HG03025 (cell line): ENCODE data around the gene SLC25A26.
"Not testable (repeated sequence)": the region's sequence is repeated elsewhere in the genome, so short reads cannot be mapped to it uniquely, and the experiment has no call there.

Source experiments
- ATAC-seq: cut with Tn5 transposase; IDR thresholded peaks from one replicate; pipeline ENCODE4 v1.9.1; 2021; ENCODE audit warnings: mild to moderate bottlenecking, moderate library complexity; ENCODE audit not compliant: unreplicated experiment, low FRiP score

Gene SLC25A26

DNA sequence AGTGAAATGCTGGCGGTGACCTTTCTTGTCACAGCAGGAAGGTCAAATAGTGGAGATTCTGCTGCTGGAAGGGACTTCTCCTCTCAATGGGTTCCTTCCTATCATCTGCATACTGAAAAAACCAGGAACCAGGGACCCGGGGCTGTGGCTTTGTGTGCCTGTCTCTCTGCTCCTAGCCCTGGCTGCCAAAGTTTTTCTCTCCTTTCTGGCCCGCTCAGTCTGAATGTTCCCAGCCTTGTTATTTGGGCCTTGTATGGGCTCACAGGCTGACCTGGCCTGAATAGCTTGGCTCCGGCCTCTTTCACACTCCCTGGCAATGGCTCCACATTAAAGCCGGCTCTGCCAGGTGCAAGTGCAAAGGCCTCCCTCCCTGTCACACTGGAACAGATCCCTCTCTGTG, 185.4 kb downstream of the SLC25A26 start:
- ATAC-seq: no peak

GRCh38 chr3:66406831-66407610, 186.2 kb downstream of the SLC25A26 start:
- ATAC-seq: no peak

DNA sequence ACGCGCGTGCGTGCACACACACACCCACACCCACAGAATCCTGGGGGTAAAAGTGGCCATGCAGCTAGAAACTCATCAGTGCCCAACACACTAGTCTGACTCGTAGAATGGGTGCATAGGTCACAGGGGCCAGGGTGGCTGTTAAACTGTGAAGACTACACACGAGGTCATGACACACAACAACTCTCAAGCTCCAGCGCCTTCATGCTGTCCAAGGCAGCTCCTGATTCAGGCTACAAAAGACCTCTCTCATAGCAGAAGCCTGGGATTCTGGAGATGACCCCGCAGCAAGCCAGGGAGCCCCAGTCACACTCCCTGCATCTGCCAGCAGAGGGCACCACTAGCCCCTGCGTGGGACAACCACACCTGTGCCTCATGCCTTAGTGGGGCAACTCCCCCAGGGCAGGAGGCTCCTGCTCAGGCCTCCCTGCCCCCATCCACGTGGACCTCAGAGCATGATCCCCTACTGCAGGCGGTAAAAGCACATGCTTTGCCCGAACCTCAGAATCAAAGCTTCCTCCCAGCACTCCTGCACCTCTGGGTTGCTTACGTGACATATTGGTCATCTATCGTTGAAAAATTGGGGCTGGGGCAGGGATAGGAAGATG, 186.9 kb downstream of the SLC25A26 start:
- ATAC-seq: no peak

- ATAC-seq: no peak
These were observed 189.3 kb downstream of the SLC25A26 start for GRCh38 chr3:66409771-66410754.

GRCh38 chr3:66410976-66411375, 190.2 kb downstream of the SLC25A26 start:
- ATAC-seq: no peak

GRCh38 chr3:66411474-66411873, 190.7 kb downstream of the SLC25A26 start:
- no peak for ATAC-seq

- no peak for ATAC-seq
These were observed 191.4 kb downstream of the SLC25A26 start for GRCh38 chr3:66411961-66412887.

DNA sequence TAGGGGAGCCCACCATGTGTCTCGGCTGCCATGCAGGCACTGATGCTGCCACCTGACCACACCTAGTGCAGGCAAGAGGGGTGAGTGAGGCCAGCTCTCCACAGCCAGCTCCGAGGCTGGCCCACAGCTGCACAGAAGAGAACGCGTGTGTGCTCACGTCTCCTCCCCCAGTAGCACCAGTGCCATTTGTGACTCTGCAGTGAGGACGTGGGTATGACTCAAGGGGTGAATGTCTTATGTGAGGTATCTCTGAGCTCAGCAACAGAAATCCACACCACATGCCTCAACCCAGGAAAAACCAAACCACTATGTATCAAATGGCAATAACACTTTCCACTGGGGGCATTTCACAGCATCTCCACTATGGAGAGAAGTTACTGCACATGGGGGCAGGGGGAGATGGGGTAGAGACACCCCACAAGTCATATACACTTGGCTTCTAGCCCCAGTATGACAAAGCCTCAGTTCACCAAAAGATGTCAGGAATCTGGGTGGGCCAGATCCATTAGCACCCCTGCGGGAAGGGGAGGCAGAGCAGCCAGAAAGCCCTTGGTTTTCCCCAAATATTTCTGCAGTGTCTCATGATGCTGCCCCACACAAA, 192.4 kb downstream of the SLC25A26 start:
- no peak for ATAC-seq

DNA sequence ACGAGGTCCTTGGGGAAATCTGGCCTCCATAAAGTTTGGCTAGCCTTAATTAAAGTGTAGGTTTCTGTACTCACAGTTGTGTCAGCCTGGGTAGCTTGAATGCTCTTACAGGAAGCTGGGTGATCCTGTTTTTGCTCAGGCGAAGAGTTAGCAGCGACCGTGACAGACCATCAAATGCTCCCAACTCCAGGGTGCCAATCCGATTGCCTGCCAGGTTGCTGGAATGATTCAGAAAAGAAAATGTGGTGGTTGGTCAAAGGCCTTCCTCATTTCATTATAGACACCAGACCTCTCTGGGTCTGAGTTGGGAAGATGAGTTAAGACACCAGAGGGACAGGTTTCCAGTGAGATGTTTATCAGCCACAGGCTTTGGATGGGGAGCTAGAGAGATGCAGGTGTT, 194.0 kb downstream of the SLC25A26 start:
- ATAC-seq: no peak

DNA sequence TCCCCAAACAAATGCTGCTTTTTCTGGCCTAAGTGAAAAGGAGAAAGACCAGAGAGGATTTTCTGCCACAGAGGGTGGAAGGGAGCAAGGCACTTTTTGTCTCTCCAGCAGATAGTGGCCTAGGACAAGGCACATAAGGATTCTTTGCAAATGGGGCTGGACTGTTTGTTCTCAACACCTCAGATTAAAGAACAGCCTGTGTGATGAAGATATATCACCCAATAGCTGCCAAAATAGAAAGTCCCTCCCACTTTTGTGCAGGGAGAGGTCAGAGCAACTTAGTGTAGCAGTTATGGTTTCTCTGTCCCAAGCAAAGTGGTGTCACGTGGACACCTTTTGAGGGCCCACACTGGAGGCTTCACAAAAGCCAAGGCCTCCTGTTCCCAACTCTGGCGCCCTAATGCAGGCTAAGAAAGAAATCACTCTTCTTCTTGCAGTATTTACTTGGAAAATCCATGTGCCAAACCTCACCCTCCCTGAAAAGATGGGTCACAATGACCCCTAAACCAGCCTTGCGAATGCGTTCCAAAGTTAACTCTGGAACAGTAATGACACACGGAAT, 195.1 kb downstream of the SLC25A26 start:
- no peak for ATAC-seq

DNA sequence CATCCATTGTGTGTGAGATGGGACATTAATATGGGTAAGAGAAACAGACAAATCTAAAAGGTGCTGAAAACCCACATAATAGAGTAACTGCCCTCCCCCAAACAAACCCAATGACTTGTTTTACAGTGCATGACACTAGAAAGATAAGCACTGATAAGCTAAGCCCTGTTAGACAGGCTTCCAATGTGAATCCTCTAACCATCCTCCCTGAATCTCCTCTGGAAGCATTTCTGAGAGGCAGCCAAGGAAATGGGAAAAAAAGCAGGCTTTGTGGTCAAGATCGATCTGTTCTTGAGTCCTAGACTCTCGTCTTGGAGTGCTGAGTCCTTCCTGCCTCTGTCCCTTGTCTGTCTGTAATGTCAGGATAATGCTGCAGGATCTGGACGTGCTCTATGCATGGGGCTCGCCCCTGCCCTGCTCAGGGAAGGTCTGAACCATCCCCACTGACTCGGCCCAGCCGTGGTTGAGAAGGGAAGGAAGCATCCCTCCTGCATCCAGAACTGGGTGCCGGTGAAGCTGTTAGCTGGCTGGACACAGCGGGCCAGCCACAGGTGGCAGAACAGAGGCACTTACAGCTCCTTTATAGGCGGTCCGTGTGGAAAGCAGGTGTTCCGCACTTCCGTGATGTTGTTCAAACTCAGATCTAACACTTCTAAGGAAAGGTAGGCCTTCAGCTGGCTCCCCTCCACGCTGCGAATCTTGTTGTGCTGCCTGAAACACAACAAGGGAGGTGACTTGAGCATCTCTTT, 195.9 kb downstream of the SLC25A26 start:
- no peak for ATAC-seq

GRCh38 chr3:66418475-66418931, 197.7 kb downstream of the SLC25A26 start:
- no peak for ATAC-seq

- ATAC-seq: no peak
These were observed 198.2 kb downstream of the SLC25A26 start for GRCh38 chr3:66419036-66419435.

DNA sequence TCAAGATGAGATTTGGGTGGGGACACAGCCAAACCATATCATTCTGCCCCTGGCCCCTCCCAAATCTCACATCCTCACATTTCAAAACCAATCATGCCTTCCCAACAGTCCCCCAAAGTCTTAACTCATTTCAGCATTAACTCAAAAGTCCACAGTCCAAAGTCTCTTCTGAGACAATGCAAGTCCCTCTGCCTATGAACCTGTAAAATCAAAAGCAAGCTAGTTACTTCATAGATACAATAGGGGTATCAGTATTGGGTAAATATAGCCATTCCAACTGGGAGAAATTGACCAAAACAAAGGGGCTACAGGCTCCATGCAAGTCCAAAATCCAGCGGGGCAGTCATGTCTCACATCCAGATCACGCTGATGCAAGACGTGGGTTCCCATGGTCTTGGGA, 200.3 kb downstream of the SLC25A26 start:
- not testable (repeated sequence) for ATAC-seq

DNA sequence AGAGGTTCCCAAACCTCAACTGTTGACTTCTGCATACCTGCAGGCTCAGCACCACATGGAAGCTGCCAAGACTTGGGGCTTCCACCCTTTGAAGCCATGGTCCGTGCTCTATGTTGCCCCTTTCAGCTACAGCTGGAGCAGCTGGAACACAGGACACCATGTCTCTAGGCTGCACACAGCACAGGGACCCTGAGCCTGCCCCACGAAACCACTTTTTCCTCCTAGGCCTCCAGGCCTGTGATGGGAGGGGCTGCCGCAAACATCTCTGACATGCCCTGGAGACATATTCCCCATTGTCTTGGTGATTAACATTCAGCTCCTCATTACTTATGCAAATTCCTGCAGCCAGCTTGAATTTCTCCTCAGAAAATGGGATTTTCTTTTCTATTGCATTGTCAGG, 201.1 kb downstream of the SLC25A26 start:
- not testable (repeated sequence) for ATAC-seq

GRCh38 chr3:66423791-66424190, 203.0 kb downstream of the SLC25A26 start:
- no peak for ATAC-seq

GRCh38 chr3:66425032-66425431, 204.2 kb downstream of the SLC25A26 start:
- no peak for ATAC-seq

DNA sequence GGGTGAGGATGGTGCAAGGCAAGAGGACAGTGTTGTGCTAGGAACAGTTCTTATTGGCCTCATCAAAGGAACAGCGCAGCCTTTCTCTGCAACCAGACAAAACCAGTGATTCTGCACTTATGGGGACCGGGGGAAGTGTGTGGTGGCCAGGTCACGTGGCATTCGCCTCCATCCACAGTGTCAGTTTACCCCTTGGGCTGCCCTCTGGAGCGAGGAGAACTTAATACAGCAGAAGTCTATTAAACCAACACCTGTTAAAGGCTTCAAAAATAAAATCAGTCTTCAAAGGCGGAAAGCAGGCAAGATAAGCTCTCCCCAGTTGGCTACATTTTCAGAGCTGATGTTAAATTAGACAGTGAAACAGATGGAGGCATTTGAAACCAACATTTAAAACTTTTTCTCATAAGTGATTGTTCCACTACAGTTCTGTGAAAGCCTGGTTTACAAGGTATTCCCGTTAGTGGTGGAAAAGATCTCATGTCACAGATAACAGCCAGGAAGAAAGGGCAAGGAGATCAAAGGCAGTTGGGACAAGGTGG, 204.8 kb downstream of the SLC25A26 start:
- ATAC-seq: no peak
